ENCODE data around the gene MOK. TPM values are rescaled to one million over a fixed set of nuclear protein-coding genes. Genes with fewer than 3 reads are reported as not detected.

Gene MOK
- total RNA-seq, 1 donor from 2014 or later: 15.8 TPM

DNA sequence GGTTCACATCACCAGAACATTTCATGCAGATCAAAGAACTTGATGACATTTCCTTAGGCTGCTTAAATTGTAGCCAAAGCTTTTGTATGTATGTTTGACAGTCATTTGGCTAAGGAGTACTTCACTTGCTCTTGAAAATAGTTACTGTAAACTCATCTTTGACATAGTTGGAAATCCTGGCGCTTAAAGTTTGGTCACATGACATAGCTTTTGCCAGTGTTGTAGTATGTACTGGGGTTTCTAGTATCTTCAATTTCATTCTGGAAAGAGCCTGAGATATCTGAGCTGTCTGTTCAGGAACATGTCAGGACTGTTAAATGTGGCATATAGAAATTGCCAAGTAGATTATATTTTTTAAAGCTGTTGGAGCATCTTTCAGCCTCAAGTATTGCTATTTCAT lies 109.5 kb downstream of the MOK start:
- peaks cover 13% of the 10 kb centered on the region for H3K4me1 ChIP-seq
- H3K9me3 ChIP-seq: no peaks in the 10 kb centered on the region
- intact Hi-C loops (cut with DNase I): no loop called here
- no peaks in the 10 kb centered on the region for H3K27me3 ChIP-seq (ENCODE audit: low read depth)
- H3K27ac ChIP-seq: no peak overlapping the region
- ATAC-seq: no peak
- DNase-seq: no peak
- H3K36me3 ChIP-seq: peaks cover 52% of the 10 kb centered on the region
- TF ChIP-seq, protein P1, sequence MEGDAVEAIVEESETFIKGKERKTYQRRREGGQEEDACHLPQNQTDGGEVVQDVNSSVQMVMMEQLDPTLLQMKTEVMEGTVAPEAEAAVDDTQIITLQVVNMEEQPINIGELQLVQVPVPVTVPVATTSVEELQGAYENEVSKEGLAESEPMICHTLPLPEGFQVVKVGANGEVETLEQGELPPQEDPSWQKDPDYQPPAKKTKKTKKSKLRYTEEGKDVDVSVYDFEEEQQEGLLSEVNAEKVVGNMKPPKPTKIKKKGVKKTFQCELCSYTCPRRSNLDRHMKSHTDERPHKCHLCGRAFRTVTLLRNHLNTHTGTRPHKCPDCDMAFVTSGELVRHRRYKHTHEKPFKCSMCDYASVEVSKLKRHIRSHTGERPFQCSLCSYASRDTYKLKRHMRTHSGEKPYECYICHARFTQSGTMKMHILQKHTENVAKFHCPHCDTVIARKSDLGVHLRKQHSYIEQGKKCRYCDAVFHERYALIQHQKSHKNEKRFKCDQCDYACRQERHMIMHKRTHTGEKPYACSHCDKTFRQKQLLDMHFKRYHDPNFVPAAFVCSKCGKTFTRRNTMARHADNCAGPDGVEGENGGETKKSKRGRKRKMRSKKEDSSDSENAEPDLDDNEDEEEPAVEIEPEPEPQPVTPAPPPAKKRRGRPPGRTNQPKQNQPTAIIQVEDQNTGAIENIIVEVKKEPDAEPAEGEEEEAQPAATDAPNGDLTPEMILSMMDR (IDR thresholded peaks at IDR 0.05): no peak
- H3K4me3 ChIP-seq: no peak overlapping the region

DNA sequence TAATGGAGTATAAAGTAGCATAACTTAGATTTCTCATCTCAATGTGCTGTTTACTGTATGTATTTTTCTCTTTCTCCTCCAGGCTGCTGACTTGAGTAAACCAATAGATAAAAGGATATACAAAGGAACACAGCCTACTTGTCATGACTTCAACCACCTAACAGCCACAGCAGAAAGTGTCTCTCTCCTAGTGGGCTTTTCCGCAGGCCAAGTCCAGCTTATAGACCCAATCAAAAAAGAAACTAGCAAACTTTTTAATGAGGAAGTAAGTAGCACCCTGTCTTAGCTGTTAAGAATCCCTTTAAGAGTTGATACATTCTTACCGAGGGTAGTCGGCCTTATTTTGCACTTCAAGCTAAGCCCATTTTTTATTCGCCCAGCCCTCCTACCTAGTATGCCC lies 110.1 kb downstream of the MOK start:
- Histone ChIP-seq H3K27ac (no peak overlapping the region), H3K27me3 (ENCODE audit: low read depth) (no peaks in the 10 kb centered on the region), H3K36me3 (peaks cover 48% of the 10 kb centered on the region), H3K9me3 (no peaks in the 10 kb centered on the region), H3K4me1 (peaks cover 13% of the 10 kb centered on the region), H3K4me3 (no peak overlapping the region)
- ATAC-seq (no peak), DNase-seq (no peak)
- TF ChIP-seq, protein P1 (IDR thresholded peaks at IDR 0.05): no peak
- intact Hi-C loops (cut with DNase I): no loop called here

DNA sequence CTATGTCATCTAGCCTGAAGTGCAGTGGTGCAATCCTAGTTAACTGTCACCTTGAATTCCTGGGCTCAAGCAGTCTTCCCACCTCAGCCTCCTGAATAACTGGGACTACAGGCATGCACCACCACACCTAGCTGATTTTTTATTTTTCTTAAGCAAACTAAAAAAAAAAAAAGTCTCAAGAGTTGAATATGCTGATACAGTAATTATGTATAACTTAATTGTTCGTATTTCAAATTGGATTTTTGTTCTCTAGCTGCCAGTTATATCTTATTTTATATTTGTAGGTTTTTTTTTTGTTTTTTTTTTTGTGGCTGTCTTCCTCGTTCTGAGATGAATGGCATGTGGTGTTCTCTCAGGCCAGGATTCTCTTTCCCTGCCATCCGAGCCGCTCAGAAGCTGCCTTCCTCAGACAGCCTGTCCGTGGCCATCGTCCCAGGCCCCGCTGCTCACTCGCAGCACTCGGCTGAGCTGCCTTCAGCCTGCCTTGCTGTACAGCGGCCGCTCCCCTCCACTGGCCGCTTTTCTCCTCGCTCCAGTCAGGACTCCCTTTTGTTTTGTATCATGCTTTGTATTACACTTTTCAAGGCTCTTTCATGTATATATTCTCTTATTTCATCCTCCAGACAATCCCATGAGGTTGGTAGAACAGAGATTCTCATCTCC lies 112.0 kb downstream of the MOK start:
- Histone ChIP-seq H3K27me3 (ENCODE audit: low read depth) (no peaks in the 10 kb centered on the region), H3K9me3 (no peaks in the 10 kb centered on the region), H3K36me3 (peaks cover 29% of the 10 kb centered on the region), H3K4me3 (no peak overlapping the region), H3K27ac (no peak overlapping the region), H3K4me1 (peaks cover 18% of the 10 kb centered on the region)
- DNase-seq (no peak), ATAC-seq (no peak)
- TF ChIP-seq, protein P1 (IDR thresholded peaks at IDR 0.05): no peak
- intact Hi-C loops (cut with DNase I): no loop called here

GRCh38 chr14:102189874-102190273 lies 115.1 kb downstream of the MOK start:
- intact Hi-C loops (cut with DNase I): no loop called here
- no peak for ATAC-seq
- no peaks in the 10 kb centered on the region for H3K9me3 ChIP-seq
- TF ChIP-seq, protein P1 (IDR thresholded peaks at IDR 0.05): no peak
- H3K36me3 ChIP-seq: no peaks in the 10 kb centered on the region
- no peaks in the 10 kb centered on the region for H3K27me3 ChIP-seq (ENCODE audit: low read depth)
- no peak for DNase-seq
- H3K27ac ChIP-seq: no peak overlapping the region
- H3K4me1 ChIP-seq: peaks cover 23% of the 10 kb centered on the region
- no peak overlapping the region for H3K4me3 ChIP-seq

DNA sequence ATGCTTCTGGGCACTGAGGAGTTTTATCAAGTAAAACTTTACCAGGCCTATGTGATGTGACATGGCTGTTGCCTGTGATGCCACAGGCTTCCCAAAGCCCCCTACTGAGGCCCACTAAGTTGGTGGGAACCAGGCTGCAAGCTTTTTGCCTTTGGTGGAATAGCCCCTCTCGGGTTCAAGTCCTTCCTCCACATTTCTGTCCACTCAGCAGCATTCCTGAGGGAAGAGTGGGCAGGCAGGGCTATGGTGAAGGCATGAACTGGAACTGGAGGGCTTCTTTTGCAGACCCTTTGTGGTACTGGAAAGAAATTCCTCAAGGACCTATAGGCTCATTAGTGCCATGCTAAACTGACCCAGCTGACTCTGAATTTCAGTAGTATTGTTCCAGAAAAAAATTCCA lies 116.8 kb downstream of the MOK start:
- H3K36me3 ChIP-seq: no peaks in the 10 kb centered on the region
- no peak overlapping the region for H3K4me3 ChIP-seq
- H3K27ac ChIP-seq: no peak overlapping the region
- no peaks in the 10 kb centered on the region for H3K9me3 ChIP-seq
- no peaks in the 10 kb centered on the region for H3K27me3 ChIP-seq (ENCODE audit: low read depth)
- peaks cover 23% of the 10 kb centered on the region for H3K4me1 ChIP-seq
- no peak for ATAC-seq
- intact Hi-C loops (cut with DNase I): no loop called here
- TF ChIP-seq, protein P1 (IDR thresholded peaks at IDR 0.05): no peak
- DNase-seq: no peak
